Naive B cell (primary cell): Measurements from ENCODE around the gene SCAMP1. TPM values are rescaled to one million over a fixed set of nuclear protein-coding genes. Genes with fewer than 3 reads are reported as not detected.
A peak's percentile ranks its signal among the peaks of the same experiment; 100 is the strongest.

Experiments used
- ATAC-seq, 2 donors: fragments of 150-1000 bp; cut with Tn5 transposase; 2 replicates each; pipeline ENCODE4 v1.10.0; 2021; ENCODE audit warnings: low read depth in 2 of 2, mild to moderate bottlenecking in 2 of 2, moderate library complexity in 2 of 2
- DNase-seq: peaks from one replicate; pipeline ENCODE4 v3.0.0; 2022
- H3K27ac Mint-ChIP-seq, 6 donors: one replicate each; pipeline ENCODE4 v1.8.0; 2020 to 2022; ENCODE audit warnings: mild to moderate bottlenecking in 6 of 6, mixed read lengths in 6 of 6, moderate library complexity in 5 of 6, inconsistent platforms in 2 of 6
- H3K27me3 Mint-ChIP-seq, 3 donors: one replicate each; pipeline ENCODE4 v1.8.0; 2021 to 2022; ENCODE audit warnings: mixed read lengths in 3 of 3, mild to moderate bottlenecking in 1 of 3
- H3K36me3 Mint-ChIP-seq, 2 donors: one replicate each; pipeline ENCODE4 v1.8.0; 2020 to 2022; ENCODE audit warnings: mixed read lengths in 2 of 2, inconsistent platforms in 1 of 2, mild to moderate bottlenecking in 1 of 2
- H3K4me1 Mint-ChIP-seq, 3 donors: one replicate each; pipeline ENCODE4 v1.8.0; 2020 to 2022; ENCODE audit warnings: mixed read lengths in 3 of 3, inconsistent platforms in 1 of 3, mild to moderate bottlenecking in 1 of 3, moderate library complexity in 1 of 3
- H3K4me3 Mint-ChIP-seq, 8 donors: one replicate each; pipeline ENCODE4 v1.8.0; 2020 to 2022; ENCODE audit warnings: mild to moderate bottlenecking in 8 of 8, mixed read lengths in 8 of 8, moderate library complexity in 8 of 8, inconsistent platforms in 2 of 8
- H3K9me3 Mint-ChIP-seq, 7 donors: one replicate each; pipeline ENCODE4 v1.8.0; 2020 to 2022; ENCODE audit warnings: mixed read lengths in 7 of 7, mild to moderate bottlenecking in 5 of 7, inconsistent platforms in 2 of 7, moderate library complexity in 1 of 7
- polyA plus RNA-seq, 6 donors: library from polyadenylated mRNA; unstranded; fragments of 300-500 nt; fragmentation: Illumina TruSeq; gene quantifications; one replicate each; pipeline ENCODE4 v1.2.3, GENCODE V29; 2021; ENCODE audit warnings: low read depth in 6 of 6

The SCAMP1 gene
- polyA plus RNA-seq, 6 donors from 2014 or later, result 25.8 to 36.2 (median 32.2) TPM

- no peak overlapping the region for H3K4me3 Mint-ChIP-seq
- no peak overlapping the region for H3K27ac Mint-ChIP-seq
- H3K4me1 Mint-ChIP-seq, result no peaks in the 10 kb centered on the region
- DNase-seq (no peak), ATAC-seq (no peak)
- peaks cover 7 to 16% of the 10 kb centered on the region in 2 donors for H3K36me3 Mint-ChIP-seq
- H3K9me3 Mint-ChIP-seq, result no peaks in the 10 kb centered on the region
- H3K27me3 Mint-ChIP-seq, result peaks cover 0 to 10% (median 0%) of the 10 kb centered on the region in 3 donors
Observed at GRCh38 chr5:78521455-78521854, 161.0 kb downstream of the SCAMP1 start.

GRCh38 chr5:78522476-78523260 lies 162.3 kb downstream of the SCAMP1 start:
- ATAC-seq (no peak), DNase-seq (no peak)
- H3K27ac Mint-ChIP-seq, result peak overlapping the region in 1 of 6 donors; percentile 52
- no peaks in the 10 kb centered on the region for H3K4me1 Mint-ChIP-seq
- H3K27me3 Mint-ChIP-seq, result peaks cover 0 to 10% (median 0%) of the 10 kb centered on the region in 3 donors
- H3K4me3 Mint-ChIP-seq, result peak overlapping the region in 1 of 8 donors; percentile 29
- H3K36me3 Mint-ChIP-seq, result peaks cover 8% of the 10 kb centered on the region in 2 donors
- no peaks in the 10 kb centered on the region for H3K9me3 Mint-ChIP-seq

- Mint-ChIP-seq H3K36me3 (peaks cover 8 to 15% of the 10 kb centered on the region in 2 donors), H3K4me1 (no peaks in the 10 kb centered on the region), H3K27me3 (peaks cover 0 to 10% (median 0%) of the 10 kb centered on the region in 3 donors), H3K27ac (peak overlapping the region in 1 of 6 donors; percentile 4), H3K4me3 (no peak overlapping the region), H3K9me3 (no peaks in the 10 kb centered on the region)
- DNase-seq, result no peak
- ATAC-seq, result no peak
Observed at GRCh38 chr5:78523314-78524193, 163.1 kb downstream of the SCAMP1 start.

- no peaks in the 10 kb centered on the region for H3K27me3 Mint-ChIP-seq
- DNase-seq (no peak), ATAC-seq (no peak)
- no peaks in the 10 kb centered on the region for H3K4me1 Mint-ChIP-seq
- H3K36me3 Mint-ChIP-seq, result peaks cover 8 to 17% of the 10 kb centered on the region in 2 donors
- no peak overlapping the region for H3K27ac Mint-ChIP-seq
- no peaks in the 10 kb centered on the region for H3K9me3 Mint-ChIP-seq
- H3K4me3 Mint-ChIP-seq, result no peak overlapping the region
Observed at GRCh38 chr5:78526049-78526525, 165.7 kb downstream of the SCAMP1 start.

- Mint-ChIP-seq H3K4me3 (no peak overlapping the region), H3K9me3 (no peaks in the 10 kb centered on the region), H3K4me1 (no peaks in the 10 kb centered on the region), H3K36me3 (peaks cover 8 to 17% of the 10 kb centered on the region in 2 donors), H3K27ac (no peak overlapping the region), H3K27me3 (no peaks in the 10 kb centered on the region)
- ATAC-seq (no peak), DNase-seq (no peak)
Observed at GRCh38 chr5:78527054-78527859, 166.8 kb downstream of the SCAMP1 start.

- H3K36me3 Mint-ChIP-seq, result peaks cover 7 to 17% of the 10 kb centered on the region in 2 donors
- no peak overlapping the region for H3K4me3 Mint-ChIP-seq
- H3K4me1 Mint-ChIP-seq, result no peaks in the 10 kb centered on the region
- no peak overlapping the region for H3K27ac Mint-ChIP-seq
- no peak for ATAC-seq
- no peaks in the 10 kb centered on the region for H3K9me3 Mint-ChIP-seq
- no peak for DNase-seq
- no peaks in the 10 kb centered on the region for H3K27me3 Mint-ChIP-seq
Observed at GRCh38 chr5:78527925-78528324, 167.5 kb downstream of the SCAMP1 start.

Other genes with a start within 250 kb of the SCAMP1 start
- gene AP3B1, start 65.9 kb upstream of the SCAMP1 start, polyA plus RNA-seq, result 100 to 1,000 TPM in 3 of 6 donors, 10 to 100 TPM in 3; 57.1 to 152 (median 98.9) TPM